GM12878 (cell line): ENCODE measurements around the gene DIO3.

ENCODE experiments used
- CTCF ChIP-seq, 3 experiments: IDR thresholded peaks in 2 of 3; conservative IDR thresholded peaks in 1 of 3; 2 replicates each; pipeline ENCODE4 v1.5.1; 2011; ENCODE audit warnings: low read depth in 3 of 3, low read length in 3 of 3, mild to moderate bottlenecking in 3 of 3, control low read depth in 2 of 3, moderate library complexity in 2 of 3, inconsistent platforms in 1 of 3, mixed read lengths in 1 of 3; ENCODE audit not compliant: control insufficient read depth in 2 of 3, insufficient read depth in 1 of 3; ENCODE audit errors: extremely low read depth in 1 of 3
- EP300 ChIP-seq, 2 experiments: fragments of 150-350 bp in 1 of 2; IDR thresholded peaks; 2 replicates each; pipeline ENCODE4 v1.6.1; 2011 to 2012; ENCODE audit warnings: low read depth in 2 of 2, low read length in 2 of 2, borderline replicate concordance in 1 of 2, improper control_type of control experiment in 1 of 2, inconsistent platforms in 1 of 2; ENCODE audit not compliant: control insufficient read depth in 1 of 2
- JUND ChIP-seq: IDR thresholded peaks from 2 replicates; pipeline ENCODE4 v1.6.1; 2012; ENCODE audit warnings: low read depth, mild to moderate bottlenecking, low read length, improper control_type of control experiment, moderate library complexity
- MAX ChIP-seq: IDR thresholded peaks from 2 replicates; pipeline ENCODE4 v1.6.1; 2012; ENCODE audit warnings: low read depth, low read length, improper control_type of control experiment
- POLR2A ChIP-seq: IDR thresholded peaks from 2 replicates; pipeline ENCODE4 v1.6.1; 2011; ENCODE audit warnings: low read depth, mild to moderate bottlenecking, low read length
- RAD21 ChIP-seq: IDR thresholded peaks from 2 replicates; pipeline ENCODE4 v1.6.1; 2011; ENCODE audit warnings: mild to moderate bottlenecking, low read depth, low read length, moderate library complexity; ENCODE audit not compliant: insufficient read depth
- REST ChIP-seq: IDR thresholded peaks from 2 replicates; pipeline ENCODE4 v1.6.1; 2012; ENCODE audit warnings: mild to moderate bottlenecking, low read depth, low read length
- ZNF274 ChIP-seq: IDR thresholded peaks from one replicate; pipeline ENCODE4 v1.8.0; 2011; ENCODE audit not compliant: insufficient read length, insufficient read depth

GRCh38 chr14:101547107-101547738 is 14.1 kb upstream of the DIO3 start:
- no peak for TF ChIP-seq ZNF274
- TF ChIP-seq RAD21, result no peak
- no peak for TF ChIP-seq EP300 (IDR thresholded peaks at IDR 0.05; ENCODE audit: borderline replicate concordance in 1 of 2, control insufficient read depth in 1 of 2, low read depth in 2 of 2, low read length in 2 of 2)
- no peak for TF ChIP-seq CTCF (IDR thresholded peaks at IDR 0.05 in 2 of 3, conservative IDR thresholded peaks at IDR 0.05 in 1 of 3; ENCODE audit: control insufficient read depth in 2 of 3, extremely low read depth in 1 of 3, insufficient read depth in 1 of 3, low read depth in 3 of 3, low read length in 3 of 3)
- TF ChIP-seq JUND, result no peak
- no peak for TF ChIP-seq POLR2A
- TF ChIP-seq REST, result no peak
- no peak for TF ChIP-seq MAX
